ENCODE results near the gene ELMO1.

Gene ELMO1

GRCh38 chr7:37015353-37016034 lies 433.2 kb downstream of the ELMO1 start:
- Histone ChIP-seq H2AFZ (ENCODE audit: insufficient read depth, low read length, poor library complexity) (no peak overlapping the region), H3K27ac (ENCODE audit: low read depth, low read length) (no peak overlapping the region), H3K36me3 (ENCODE audit: control insufficient read depth in 1 of 2, insufficient read depth in 2 of 2, low read length in 2 of 2) (peaks cover 6 to 14% of the 10 kb centered on the region in 2 experiments), H2AK5ac (ENCODE audit: low read length) (no peak overlapping the region), H3K9me3 (ENCODE audit: insufficient read depth, low read depth, low read length) (no peaks in the 10 kb centered on the region), H3K79me1 (ENCODE audit: low read length) (no peaks in the 10 kb centered on the region), H3K79me2 (ENCODE audit: control insufficient read depth, insufficient read depth, low read length, poor library complexity) (no peaks in the 10 kb centered on the region), H2BK12ac (ENCODE audit: low read length) (no peak overlapping the region), H3K4me2 (ENCODE audit: low read length) (no peak overlapping the region), H3K4me1 (ENCODE audit: control insufficient read depth in 1 of 2, insufficient read depth in 2 of 2, low read length in 2 of 2) (no peaks in the 10 kb centered on the region), H2BK120ac (ENCODE audit: insufficient read depth, low read length, poor library complexity) (no peak overlapping the region), H3K9ac (ENCODE audit: low read length) (no peak overlapping the region), H3K27me3 (ENCODE audit: insufficient read depth, low read length) (no peaks in the 10 kb centered on the region), H2BK5ac (ENCODE audit: low read depth, low read length, poor library complexity) (no peak overlapping the region), H3K23ac (ENCODE audit: low read length) (no peak overlapping the region), H3K4ac (ENCODE audit: low read depth, low read length) (no peak overlapping the region), H3K14ac (ENCODE audit: low read length) (no peak overlapping the region), H4K91ac (ENCODE audit: low read depth, low read length) (no peak overlapping the region), H4K12ac (ENCODE audit: low read depth, low read length) (no peak overlapping the region), H3K4me3 (ENCODE audit: low read depth, low read length) (no peak overlapping the region), H3K18ac (ENCODE audit: low read length) (no peak overlapping the region), H4K8ac (ENCODE audit: low read depth, low read length) (no peak overlapping the region)
- no CpG with 5 or more reads among the region's 12 CpGs for WGBS (ENCODE audit: extremely low coverage, insufficient coverage, insufficient read length)
- no peak for DNase-seq

- Histone ChIP-seq H3K79me2 (ENCODE audit: control insufficient read depth, insufficient read depth, low read length, poor library complexity) (no peaks in the 10 kb centered on the region), H3K9ac (ENCODE audit: low read length) (no peak overlapping the region), H2AFZ (ENCODE audit: insufficient read depth, low read length, poor library complexity) (no peak overlapping the region), H3K18ac (ENCODE audit: low read length) (no peak overlapping the region), H3K27ac (ENCODE audit: low read depth, low read length) (no peak overlapping the region), H4K12ac (ENCODE audit: low read depth, low read length) (no peak overlapping the region), H3K4me2 (ENCODE audit: low read length) (no peak overlapping the region), H3K27me3 (ENCODE audit: insufficient read depth, low read length) (no peaks in the 10 kb centered on the region), H3K4me3 (ENCODE audit: low read depth, low read length) (no peak overlapping the region), H4K91ac (ENCODE audit: low read depth, low read length) (no peak overlapping the region), H3K4me1 (ENCODE audit: control insufficient read depth in 1 of 2, insufficient read depth in 2 of 2, low read length in 2 of 2) (no peaks in the 10 kb centered on the region), H3K79me1 (ENCODE audit: low read length) (no peaks in the 10 kb centered on the region), H2BK120ac (ENCODE audit: insufficient read depth, low read length, poor library complexity) (no peak overlapping the region), H3K9me3 (ENCODE audit: insufficient read depth, low read depth, low read length) (no peaks in the 10 kb centered on the region), H3K23ac (ENCODE audit: low read length) (no peak overlapping the region), H3K36me3 (ENCODE audit: control insufficient read depth in 1 of 2, insufficient read depth in 2 of 2, low read length in 2 of 2) (peaks cover 6 to 14% of the 10 kb centered on the region in 2 experiments), H2BK5ac (ENCODE audit: low read depth, low read length, poor library complexity) (no peak overlapping the region), H4K8ac (ENCODE audit: low read depth, low read length) (no peak overlapping the region), H2BK12ac (ENCODE audit: low read length) (no peak overlapping the region), H3K14ac (ENCODE audit: low read length) (no peak overlapping the region), H3K4ac (ENCODE audit: low read depth, low read length) (no peak overlapping the region), H2AK5ac (ENCODE audit: low read length) (no peak overlapping the region)
- no CpG with 5 or more reads among the region's 4 CpGs for WGBS (ENCODE audit: extremely low coverage, insufficient coverage, insufficient read length)
- DNase-seq = no peak
Measured at GRCh38 chr7:37013771-37014170, 434.9 kb downstream of the ELMO1 start.

DNA sequence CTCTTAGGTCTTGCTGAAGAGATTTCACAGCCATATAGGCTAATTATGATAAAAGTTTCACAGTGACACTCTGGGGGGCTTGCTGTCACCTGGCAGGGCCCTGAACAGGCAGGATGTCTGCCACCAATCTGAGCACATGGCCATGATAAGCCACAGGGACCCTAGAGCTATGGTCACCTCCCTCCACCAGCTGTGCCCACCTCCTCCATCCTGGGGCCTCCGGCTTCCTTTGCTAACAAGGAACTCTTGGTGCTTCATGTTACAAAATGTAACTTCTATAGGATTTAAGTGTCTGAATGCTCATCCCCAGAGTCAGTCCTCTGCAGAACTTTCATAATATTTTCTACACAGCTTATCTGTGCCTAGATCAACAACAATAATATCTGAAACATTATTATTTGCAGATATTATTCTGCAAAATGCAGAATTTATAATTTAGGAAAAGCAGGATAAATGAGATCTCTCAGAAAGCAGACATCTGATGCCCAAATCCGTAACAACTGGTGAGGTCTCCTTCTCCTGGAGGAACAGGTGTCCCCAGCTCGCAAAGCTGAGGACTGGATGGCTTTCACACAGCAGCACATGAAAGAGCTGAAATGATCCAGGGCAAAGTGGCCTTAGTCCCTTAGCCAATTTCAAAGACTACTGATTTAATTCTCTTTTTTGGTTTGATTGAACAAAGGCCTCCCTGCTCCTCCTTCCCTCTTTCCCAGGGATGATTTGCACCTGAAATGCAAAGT lies 437.3 kb downstream of the ELMO1 start:
- Histone ChIP-seq H3K9me3 (ENCODE audit: insufficient read depth, low read depth, low read length) (no peaks in the 10 kb centered on the region), H3K23ac (ENCODE audit: low read length) (no peak overlapping the region), H2AK5ac (ENCODE audit: low read length) (no peak overlapping the region), H3K27ac (ENCODE audit: low read depth, low read length) (no peak overlapping the region), H2BK5ac (ENCODE audit: low read depth, low read length, poor library complexity) (no peak overlapping the region), H3K14ac (ENCODE audit: low read length) (no peak overlapping the region), H3K4me2 (ENCODE audit: low read length) (no peak overlapping the region), H3K36me3 (ENCODE audit: control insufficient read depth in 1 of 2, insufficient read depth in 2 of 2, low read length in 2 of 2) (peaks cover 6 to 14% of the 10 kb centered on the region in 2 experiments), H4K12ac (ENCODE audit: low read depth, low read length) (no peak overlapping the region), H3K18ac (ENCODE audit: low read length) (no peak overlapping the region), H3K4me1 (ENCODE audit: control insufficient read depth in 1 of 2, insufficient read depth in 2 of 2, low read length in 2 of 2) (no peaks in the 10 kb centered on the region), H3K79me1 (ENCODE audit: low read length) (no peaks in the 10 kb centered on the region), H4K8ac (ENCODE audit: low read depth, low read length) (no peak overlapping the region), H3K27me3 (ENCODE audit: insufficient read depth, low read length) (no peaks in the 10 kb centered on the region), H3K9ac (ENCODE audit: low read length) (no peak overlapping the region), H3K4ac (ENCODE audit: low read depth, low read length) (no peak overlapping the region), H2AFZ (ENCODE audit: insufficient read depth, low read length, poor library complexity) (no peak overlapping the region), H3K4me3 (ENCODE audit: low read depth, low read length) (no peak overlapping the region), H3K79me2 (ENCODE audit: control insufficient read depth, insufficient read depth, low read length, poor library complexity) (no peaks in the 10 kb centered on the region), H2BK12ac (ENCODE audit: low read length) (no peak overlapping the region), H4K91ac (ENCODE audit: low read depth, low read length) (no peak overlapping the region), H2BK120ac (ENCODE audit: insufficient read depth, low read length, poor library complexity) (no peak overlapping the region)
- no CpG with 5 or more reads among the region's 3 CpGs for WGBS (ENCODE audit: extremely low coverage, insufficient coverage, insufficient read length)
- no peak for DNase-seq

GRCh38 chr7:37009125-37009675 lies 439.5 kb downstream of the ELMO1 start:
- H4K12ac ChIP-seq (ENCODE audit: low read depth, low read length) = no peak overlapping the region
- H2BK5ac ChIP-seq (ENCODE audit: low read depth, low read length, poor library complexity) = no peak overlapping the region
- H3K18ac ChIP-seq (ENCODE audit: low read length) = no peak overlapping the region
- H3K4me1 ChIP-seq (ENCODE audit: control insufficient read depth in 1 of 2, insufficient read depth in 2 of 2, low read length in 2 of 2) = no peaks in the 10 kb centered on the region
- H3K36me3 ChIP-seq (ENCODE audit: control insufficient read depth in 1 of 2, insufficient read depth in 2 of 2, low read length in 2 of 2) = peaks cover 6 to 14% of the 10 kb centered on the region in 2 experiments
- H3K4me2 ChIP-seq (ENCODE audit: low read length) = no peak overlapping the region
- H4K8ac ChIP-seq (ENCODE audit: low read depth, low read length) = no peak overlapping the region
- no peak for DNase-seq
- no peak overlapping the region for H3K4me3 ChIP-seq (ENCODE audit: low read depth, low read length)
- H2BK12ac ChIP-seq (ENCODE audit: low read length) = no peak overlapping the region
- no CpG with 5 or more reads among the region's 4 CpGs for WGBS (ENCODE audit: extremely low coverage, insufficient coverage, insufficient read length)
- H3K9ac ChIP-seq (ENCODE audit: low read length) = no peak overlapping the region
- no peaks in the 10 kb centered on the region for H3K9me3 ChIP-seq (ENCODE audit: insufficient read depth, low read depth, low read length)
- no peak overlapping the region for H2AFZ ChIP-seq (ENCODE audit: insufficient read depth, low read length, poor library complexity)
- H3K27me3 ChIP-seq (ENCODE audit: insufficient read depth, low read length) = no peaks in the 10 kb centered on the region
- H3K4ac ChIP-seq (ENCODE audit: low read depth, low read length) = no peak overlapping the region
- H3K79me2 ChIP-seq (ENCODE audit: control insufficient read depth, insufficient read depth, low read length, poor library complexity) = no peaks in the 10 kb centered on the region
- H2BK120ac ChIP-seq (ENCODE audit: insufficient read depth, low read length, poor library complexity) = no peak overlapping the region
- no peak overlapping the region for H2AK5ac ChIP-seq (ENCODE audit: low read length)
- no peaks in the 10 kb centered on the region for H3K79me1 ChIP-seq (ENCODE audit: low read length)
- no peak overlapping the region for H3K14ac ChIP-seq (ENCODE audit: low read length)
- no peak overlapping the region for H3K23ac ChIP-seq (ENCODE audit: low read length)
- no peak overlapping the region for H4K91ac ChIP-seq (ENCODE audit: low read depth, low read length)
- H3K27ac ChIP-seq (ENCODE audit: low read depth, low read length) = no peak overlapping the region

Measured in trophoblast cell (in vitro differentiated cells and primary cell).